ENCODE data around the gene CAPNS1.

The CAPNS1 gene

DNA sequence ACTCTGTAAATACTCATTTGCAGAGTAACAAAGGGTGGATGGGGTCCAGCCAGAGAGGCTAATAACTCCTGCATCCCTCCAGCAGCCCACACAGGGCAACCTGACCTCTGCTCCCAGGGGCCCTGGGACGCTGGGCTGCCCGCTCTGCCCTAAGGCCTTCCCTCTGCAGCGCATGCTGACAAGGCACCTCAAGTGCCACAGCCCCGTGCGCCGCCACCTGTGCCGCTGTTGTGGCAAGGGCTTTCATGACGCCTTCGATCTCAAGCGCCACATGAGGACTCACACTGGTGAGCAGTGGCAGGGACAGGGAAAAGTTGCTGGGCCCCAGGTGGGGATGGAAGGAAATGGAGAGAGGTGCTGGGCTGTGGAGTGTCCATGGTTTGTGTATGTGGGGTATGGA is 27.2 kb upstream of the CAPNS1 start:
- Histone ChIP-seq H3K36me3 (ENCODE audit: low read length) (no peaks in the 10 kb centered on the region), H3K9me2 (replicated peaks; ENCODE audit: insufficient read depth, low read length) (no peaks in the 10 kb centered on the region), H3K79me2 (ENCODE audit: insufficient read depth, low read length) (peaks cover 17% of the 10 kb centered on the region), H2AFZ (ENCODE audit: low read depth, low read length, severe bottlenecking) (no peak overlapping the region), H3K27ac (ENCODE audit: low read depth, low read length) (no peak overlapping the region), H3K9ac (ENCODE audit: low read length) (no peak overlapping the region), H3K9me3 (ENCODE audit: insufficient read depth, low read length) (no peaks in the 10 kb centered on the region), H3K27me3 (ENCODE audit: low read length) (no peaks in the 10 kb centered on the region), H4K20me1 (ENCODE audit: low read depth, low read length) (no peaks in the 10 kb centered on the region), H3F3A (ENCODE audit: insufficient read depth) (0 out of 2 replicates have a peak, but pooled peaks cover 2% of the 10 kb centered on the region), H3K4me2 (ENCODE audit: low read depth, low read length, poor library complexity, severe bottlenecking) (no peak overlapping the region), H3K4me3 (ENCODE audit: insufficient read depth, low read length, poor library complexity, severe bottlenecking) (no peak overlapping the region)
- TF ChIP-seq EZH2phosphoT487 (conservative IDR thresholded peaks at IDR 0.05; ENCODE audit: low read length) = no peak
- TF ChIP-seq, protein P1, sequence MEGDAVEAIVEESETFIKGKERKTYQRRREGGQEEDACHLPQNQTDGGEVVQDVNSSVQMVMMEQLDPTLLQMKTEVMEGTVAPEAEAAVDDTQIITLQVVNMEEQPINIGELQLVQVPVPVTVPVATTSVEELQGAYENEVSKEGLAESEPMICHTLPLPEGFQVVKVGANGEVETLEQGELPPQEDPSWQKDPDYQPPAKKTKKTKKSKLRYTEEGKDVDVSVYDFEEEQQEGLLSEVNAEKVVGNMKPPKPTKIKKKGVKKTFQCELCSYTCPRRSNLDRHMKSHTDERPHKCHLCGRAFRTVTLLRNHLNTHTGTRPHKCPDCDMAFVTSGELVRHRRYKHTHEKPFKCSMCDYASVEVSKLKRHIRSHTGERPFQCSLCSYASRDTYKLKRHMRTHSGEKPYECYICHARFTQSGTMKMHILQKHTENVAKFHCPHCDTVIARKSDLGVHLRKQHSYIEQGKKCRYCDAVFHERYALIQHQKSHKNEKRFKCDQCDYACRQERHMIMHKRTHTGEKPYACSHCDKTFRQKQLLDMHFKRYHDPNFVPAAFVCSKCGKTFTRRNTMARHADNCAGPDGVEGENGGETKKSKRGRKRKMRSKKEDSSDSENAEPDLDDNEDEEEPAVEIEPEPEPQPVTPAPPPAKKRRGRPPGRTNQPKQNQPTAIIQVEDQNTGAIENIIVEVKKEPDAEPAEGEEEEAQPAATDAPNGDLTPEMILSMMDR (IDR thresholded peaks at IDR 0.05; ENCODE audit: insufficient read depth, low read length, poor library complexity, severe bottlenecking) = no peak

DNA sequence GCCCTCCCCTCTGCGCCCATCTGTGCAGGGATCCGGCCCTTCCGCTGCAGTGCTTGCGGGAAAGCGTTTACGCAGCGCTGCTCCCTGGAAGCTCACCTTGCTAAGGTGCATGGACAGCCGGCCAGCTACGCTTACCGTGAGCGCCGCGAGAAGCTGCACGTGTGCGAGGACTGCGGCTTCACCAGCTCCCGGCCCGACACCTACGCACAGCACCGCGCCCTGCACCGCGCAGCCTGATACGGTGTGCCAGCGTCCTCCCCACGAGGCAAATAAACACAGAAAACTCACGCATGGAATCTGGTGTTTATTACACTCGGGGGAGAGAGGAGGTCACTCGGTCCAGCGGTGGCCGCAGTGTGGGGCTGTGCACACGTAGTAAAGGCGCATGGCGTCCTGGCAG is 26.4 kb upstream of the CAPNS1 start:
- H3K79me2 ChIP-seq (ENCODE audit: insufficient read depth, low read length) = peaks cover 20% of the 10 kb centered on the region
- H2AFZ ChIP-seq (ENCODE audit: low read depth, low read length, severe bottlenecking) = no peak overlapping the region
- peak overlapping the region; percentile 76 for H3K4me2 ChIP-seq (ENCODE audit: low read depth, low read length, poor library complexity, severe bottlenecking)
- H3K36me3 ChIP-seq (ENCODE audit: low read length) = no peaks in the 10 kb centered on the region
- no peaks in the 10 kb centered on the region for H3K9me3 ChIP-seq (ENCODE audit: insufficient read depth, low read length)
- peak overlapping the region; percentile 95 for H3K4me3 ChIP-seq (ENCODE audit: insufficient read depth, low read length, poor library complexity, severe bottlenecking)
- H3K27ac ChIP-seq (ENCODE audit: low read depth, low read length) = no peak overlapping the region
- no peaks in the 10 kb centered on the region for H4K20me1 ChIP-seq (ENCODE audit: low read depth, low read length)
- H3K27me3 ChIP-seq (ENCODE audit: low read length) = no peaks in the 10 kb centered on the region
- H3F3A ChIP-seq (ENCODE audit: insufficient read depth) = 0 out of 2 replicates have a peak, but pooled peaks cover 2% of the 10 kb centered on the region
- TF ChIP-seq, protein P1 (IDR thresholded peaks at IDR 0.05; ENCODE audit: insufficient read depth, low read length, poor library complexity, severe bottlenecking) = no peak
- no peak for TF ChIP-seq EZH2phosphoT487 (conservative IDR thresholded peaks at IDR 0.05; ENCODE audit: low read length)
- no peaks in the 10 kb centered on the region for H3K9me2 ChIP-seq (replicated peaks; ENCODE audit: insufficient read depth, low read length)
- peak overlapping the region; percentile 88; the same call in 1 of the 2 replicates for H3K9ac ChIP-seq (ENCODE audit: low read length)

DNA sequence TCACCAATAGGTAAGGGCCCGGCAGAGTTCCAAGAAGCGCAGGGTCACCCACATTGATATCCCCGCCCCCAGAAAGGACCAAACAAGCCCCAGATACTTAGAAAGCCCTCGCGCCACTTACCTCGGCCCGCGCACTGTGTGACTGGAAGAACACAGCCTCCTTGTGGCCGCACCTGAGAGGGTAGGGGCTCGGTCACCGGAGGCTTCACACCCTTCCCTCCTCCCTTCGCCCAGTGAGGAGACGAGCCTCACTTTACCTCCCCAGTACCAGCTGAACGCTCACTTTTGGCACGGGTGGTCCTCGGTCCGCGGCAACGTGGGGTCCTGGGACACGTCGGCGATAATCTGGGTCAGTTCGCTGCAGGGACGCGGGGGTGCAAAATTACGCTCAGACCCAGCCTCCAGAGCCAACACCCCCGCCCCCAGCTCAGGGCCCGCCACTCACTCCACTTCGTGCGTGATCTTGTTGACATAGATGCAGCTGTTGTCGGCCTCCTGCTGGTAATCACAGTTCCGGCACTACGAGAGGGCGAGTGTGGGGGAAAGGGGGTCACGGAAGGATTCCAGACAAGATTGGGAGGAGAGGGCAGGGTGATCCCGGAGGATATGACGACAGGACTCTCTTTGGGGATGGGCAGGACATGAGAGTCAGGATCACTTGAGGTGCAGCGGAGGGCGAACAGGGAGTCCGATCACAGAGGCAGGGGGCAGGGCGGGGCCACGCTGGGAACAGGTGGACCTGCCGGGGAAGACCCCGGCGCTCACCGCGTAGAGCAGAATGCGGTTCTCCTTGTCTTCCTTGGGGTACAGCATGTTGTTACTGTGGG is 25.8 kb upstream of the CAPNS1 start:
- Histone ChIP-seq H3K9me3 (ENCODE audit: insufficient read depth, low read length) (no peaks in the 10 kb centered on the region), H3K27ac (ENCODE audit: low read depth, low read length) (peak overlapping the region; percentile 77), H3K79me2 (ENCODE audit: insufficient read depth, low read length) (peaks cover 20% of the 10 kb centered on the region), H3K9me2 (replicated peaks; ENCODE audit: insufficient read depth, low read length) (no peaks in the 10 kb centered on the region), H3F3A (ENCODE audit: insufficient read depth) (0 out of 2 replicates have a peak, but pooled peaks cover 2% of the 10 kb centered on the region), H3K36me3 (ENCODE audit: low read length) (no peaks in the 10 kb centered on the region), H3K4me3 (ENCODE audit: insufficient read depth, low read length, poor library complexity, severe bottlenecking) (peak overlapping the region; percentile 95), H3K4me2 (ENCODE audit: low read depth, low read length, poor library complexity, severe bottlenecking) (peak overlapping the region; percentile 76), H2AFZ (ENCODE audit: low read depth, low read length, severe bottlenecking) (peak overlapping the region; percentile 67), H3K27me3 (ENCODE audit: low read length) (no peaks in the 10 kb centered on the region), H3K9ac (ENCODE audit: low read length) (peak overlapping the region; percentile 88), H4K20me1 (ENCODE audit: low read depth, low read length) (no peaks in the 10 kb centered on the region)
- TF ChIP-seq EZH2phosphoT487 (conservative IDR thresholded peaks at IDR 0.05; ENCODE audit: low read length) = no peak
- TF ChIP-seq, protein P1 (IDR thresholded peaks at IDR 0.05; ENCODE audit: insufficient read depth, low read length, poor library complexity, severe bottlenecking) = no peak
